Fibroblast of lung (primary cell): ENCODE measurements around the gene NUP214. TPM values are rescaled to one million over a fixed set of nuclear protein-coding genes. Genes with fewer than 3 reads are reported as not detected.

Experiments used
- DNase-seq, 2 donors: peaks; one replicate each; pipeline versions ENCODE4 v3.0.0 to v3.0.0-alpha.2; 2010; ENCODE audit warnings: low read depth in 2 of 2
- H2AFZ ChIP-seq: 2 replicates; pipeline ENCODE4 v1.5.1; 2012; ENCODE audit warnings: low read length, control low read depth, inconsistent platforms
- H3K27ac ChIP-seq: 2 replicates; pipeline ENCODE4 v1.5.1; 2011; ENCODE audit warnings: low read length, control low read depth; ENCODE audit not compliant: insufficient read depth
- H3K27me3 ChIP-seq: 2 replicates; pipeline ENCODE4 v1.5.1; 2011; ENCODE audit warnings: mild to moderate bottlenecking, low read length; ENCODE audit not compliant: control insufficient read depth, insufficient read depth
- H3K36me3 ChIP-seq: 2 replicates; pipeline ENCODE4 v1.5.1; 2011; ENCODE audit warnings: low read length; ENCODE audit not compliant: control insufficient read depth, insufficient read depth
- H3K4me1 ChIP-seq: 2 replicates; pipeline ENCODE4 v1.5.1; 2011; ENCODE audit warnings: low read length; ENCODE audit not compliant: control insufficient read depth, insufficient read depth; ENCODE audit errors: extremely low read depth
- H3K4me2 ChIP-seq: 2 replicates; pipeline ENCODE4 v1.5.1; 2011; ENCODE audit warnings: low read length, control low read depth; ENCODE audit not compliant: insufficient read depth; ENCODE audit errors: extremely low read depth
- H3K4me3 ChIP-seq, 4 experiments: fragments of 200-600 bp in 1 of 4; sonication (generic) in 1 of 4; replicated peaks in 1 of 4; 2 replicates each; pipeline ENCODE4 v1.5.1; 2011 to 2016; ENCODE audit warnings: low read length in 4 of 4, low read depth in 3 of 4, mild to moderate bottlenecking in 3 of 4, control low read depth in 2 of 4, inconsistent platforms in 1 of 4, mixed read lengths in 1 of 4; ENCODE audit not compliant: insufficient read depth in 1 of 4; ENCODE audit errors: control extremely low read depth in 1 of 4
- H3K79me2 ChIP-seq: 2 replicates; pipeline ENCODE4 v1.5.1; 2012; ENCODE audit warnings: mild to moderate bottlenecking, low read length, inconsistent platforms; ENCODE audit not compliant: control insufficient read depth, insufficient read depth
- H3K9ac ChIP-seq: 2 replicates; pipeline ENCODE4 v1.5.1; 2011; ENCODE audit warnings: mild to moderate bottlenecking, low read length, control low read depth; ENCODE audit not compliant: insufficient read depth
- H3K9me3 ChIP-seq: 2 replicates; pipeline ENCODE4 v1.5.1; 2012; ENCODE audit warnings: low read depth, low read length; ENCODE audit not compliant: control insufficient read depth, insufficient read depth
- H4K20me1 ChIP-seq: 2 replicates; pipeline ENCODE4 v1.5.1; 2011; ENCODE audit warnings: low read length; ENCODE audit not compliant: control insufficient read depth, insufficient read depth; ENCODE audit errors: extremely low read depth
- EZH2 ChIP-seq: IDR thresholded peaks from 2 replicates; pipeline ENCODE4 v1.5.1; 2012; ENCODE audit warnings: low read length, control low read depth, mild to moderate bottlenecking; ENCODE audit errors: missing control alignments
- polyA plus RNA-seq, 2 donors: library from polyadenylated mRNA; depleted of rRNA in 1 of 2; stranded (reverse) in 1 of 2; unstranded in 1 of 2; fragments of >200 nt; gene quantifications; 2 replicates each; pipeline ENCODE4 v1.2.1, GENCODE V29; 2011 to 2012; ENCODE audit warnings: missing spikeins in 1 of 2
- total RNA-seq: library from RNA; depleted of rRNA; stranded (reverse); fragments of >200 nt; gene quantifications from 2 replicates; pipeline ENCODE4 v1.2.1, GENCODE V29; 2014
- TF ChIP-seq, protein P1 (sequence below), 2 donors: IDR thresholded peaks in 1 of 2; conservative IDR thresholded peaks in 1 of 2; 1 replicate in 1 of 2; 2 replicates in 1 of 2; pipeline ENCODE4 v1.5.1; 2011 to 2012; ENCODE audit warnings: low read length in 2 of 2, control low read depth in 1 of 2, inconsistent platforms in 1 of 2, low read depth in 1 of 2, mild to moderate bottlenecking in 1 of 2

The NUP214 gene
- total and polyA plus RNA-seq, 2 donors (not counting 1 experiment from before 2014, with no cell fraction given), result 5.0 to 12.2 TPM

DNA sequence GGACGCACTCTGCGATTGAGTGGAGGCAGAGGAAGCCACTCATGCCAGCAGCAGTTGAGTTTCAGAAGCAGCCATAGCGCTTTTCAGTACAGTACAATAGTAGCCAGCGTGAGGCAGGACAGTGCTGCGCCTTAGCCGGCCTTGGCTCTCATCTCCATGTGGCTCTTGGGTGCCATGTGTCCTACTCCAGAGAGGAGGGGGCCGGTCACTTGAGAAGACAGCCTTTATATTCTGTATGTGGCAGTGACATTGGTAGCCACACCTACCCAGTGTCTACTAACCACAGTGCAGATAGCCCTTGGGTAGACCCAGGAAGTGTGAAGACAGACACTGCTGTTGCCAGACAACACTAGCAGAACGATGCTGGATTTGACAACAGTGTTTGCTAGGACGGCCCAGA lies 108.6 kb downstream of the NUP214 start:
- H3K9ac ChIP-seq, result no peak overlapping the region
- DNase-seq, result no peak
- H3K9me3 ChIP-seq, result no peaks in the 10 kb centered on the region
- no peak overlapping the region for H2AFZ ChIP-seq
- H3K36me3 ChIP-seq, result peaks cover 6% of the 10 kb centered on the region
- TF ChIP-seq, protein P1, sequence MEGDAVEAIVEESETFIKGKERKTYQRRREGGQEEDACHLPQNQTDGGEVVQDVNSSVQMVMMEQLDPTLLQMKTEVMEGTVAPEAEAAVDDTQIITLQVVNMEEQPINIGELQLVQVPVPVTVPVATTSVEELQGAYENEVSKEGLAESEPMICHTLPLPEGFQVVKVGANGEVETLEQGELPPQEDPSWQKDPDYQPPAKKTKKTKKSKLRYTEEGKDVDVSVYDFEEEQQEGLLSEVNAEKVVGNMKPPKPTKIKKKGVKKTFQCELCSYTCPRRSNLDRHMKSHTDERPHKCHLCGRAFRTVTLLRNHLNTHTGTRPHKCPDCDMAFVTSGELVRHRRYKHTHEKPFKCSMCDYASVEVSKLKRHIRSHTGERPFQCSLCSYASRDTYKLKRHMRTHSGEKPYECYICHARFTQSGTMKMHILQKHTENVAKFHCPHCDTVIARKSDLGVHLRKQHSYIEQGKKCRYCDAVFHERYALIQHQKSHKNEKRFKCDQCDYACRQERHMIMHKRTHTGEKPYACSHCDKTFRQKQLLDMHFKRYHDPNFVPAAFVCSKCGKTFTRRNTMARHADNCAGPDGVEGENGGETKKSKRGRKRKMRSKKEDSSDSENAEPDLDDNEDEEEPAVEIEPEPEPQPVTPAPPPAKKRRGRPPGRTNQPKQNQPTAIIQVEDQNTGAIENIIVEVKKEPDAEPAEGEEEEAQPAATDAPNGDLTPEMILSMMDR (conservative IDR thresholded peaks at IDR 0.05 in 1 of 2, IDR thresholded peaks at IDR 0.05 in 1 of 2; ENCODE audit: low read depth in 1 of 2, low read length in 2 of 2), result no peak
- TF ChIP-seq EZH2, result no peak
- no peaks in the 10 kb centered on the region for H4K20me1 ChIP-seq
- H3K4me2 ChIP-seq, result no peak overlapping the region
- H3K79me2 ChIP-seq, result no peaks in the 10 kb centered on the region
- H3K4me3 ChIP-seq, result no peak overlapping the region
- no peak overlapping the region for H3K27ac ChIP-seq
- no peaks in the 10 kb centered on the region for H3K27me3 ChIP-seq
- H3K4me1 ChIP-seq, result no peaks in the 10 kb centered on the region

DNA sequence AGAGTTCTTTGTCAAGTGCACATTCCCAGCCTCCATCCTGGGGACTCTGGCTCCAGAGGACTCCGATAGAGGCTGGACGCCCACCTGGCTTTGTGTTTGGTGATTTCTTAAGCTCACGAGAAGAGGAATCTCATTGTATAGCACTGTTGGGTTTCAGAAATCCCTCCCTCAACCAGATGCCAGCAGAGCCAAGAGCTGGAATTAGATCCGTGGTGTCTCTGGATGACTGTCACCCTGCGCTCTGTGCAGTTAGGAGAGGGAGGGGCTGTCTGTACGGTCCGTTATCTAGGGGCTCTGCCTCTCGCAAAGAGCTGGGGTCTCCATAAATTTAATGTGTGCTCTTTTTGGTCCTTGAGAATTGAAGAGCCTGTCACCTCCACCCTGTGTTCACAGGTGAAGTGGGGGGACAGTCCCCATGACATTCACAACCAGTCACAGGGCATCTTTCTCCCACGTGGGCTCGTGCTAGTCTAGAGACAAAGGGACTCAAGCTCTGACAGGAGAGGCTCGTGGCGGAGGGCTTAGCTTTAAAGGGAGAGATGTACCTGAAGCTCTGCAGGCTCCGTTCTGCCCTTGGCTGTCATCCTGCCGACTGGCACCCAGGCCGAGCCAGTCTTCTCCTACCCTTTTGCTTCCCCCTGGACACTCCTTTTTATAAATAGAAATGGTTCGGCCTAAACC lies 109.6 kb downstream of the NUP214 start:
- H3K4me3 ChIP-seq, result no peak overlapping the region
- H3K79me2 ChIP-seq, result no peaks in the 10 kb centered on the region
- no peak overlapping the region for H3K27ac ChIP-seq
- H2AFZ ChIP-seq, result no peak overlapping the region
- no peaks in the 10 kb centered on the region for H3K27me3 ChIP-seq
- TF ChIP-seq, protein P1 (conservative IDR thresholded peaks at IDR 0.05 in 1 of 2, IDR thresholded peaks at IDR 0.05 in 1 of 2; ENCODE audit: low read depth in 1 of 2, low read length in 2 of 2), result no peak
- no peak for TF ChIP-seq EZH2
- DNase-seq, result no peak
- H3K36me3 ChIP-seq, result peaks cover 6% of the 10 kb centered on the region
- no peaks in the 10 kb centered on the region for H4K20me1 ChIP-seq
- H3K4me1 ChIP-seq, result no peaks in the 10 kb centered on the region
- no peak overlapping the region for H3K4me2 ChIP-seq
- H3K9ac ChIP-seq, result no peak overlapping the region
- no peaks in the 10 kb centered on the region for H3K9me3 ChIP-seq

DNA sequence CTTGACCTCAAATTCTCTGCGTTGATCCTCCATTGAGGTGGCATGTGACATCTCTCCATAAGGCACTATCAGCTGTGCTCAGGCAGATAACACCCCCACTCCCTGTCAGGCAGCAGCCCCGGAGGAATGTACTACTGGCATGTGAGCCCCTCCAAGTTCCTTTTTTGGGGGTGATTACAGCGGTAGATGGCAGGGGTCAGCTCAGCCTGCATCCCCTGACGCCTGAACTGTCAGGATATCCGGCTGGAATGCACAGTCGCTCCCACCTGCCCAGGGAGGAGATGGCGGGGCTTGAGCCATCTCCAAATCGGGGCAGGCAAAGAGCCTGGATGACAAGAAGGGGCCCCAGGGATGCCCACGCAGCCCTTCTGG lies 110.1 kb downstream of the NUP214 start:
- no peak overlapping the region for H3K4me3 ChIP-seq
- no peak for DNase-seq
- H3K79me2 ChIP-seq, result no peaks in the 10 kb centered on the region
- H3K4me2 ChIP-seq, result no peak overlapping the region
- H3K36me3 ChIP-seq, result peaks cover 6% of the 10 kb centered on the region
- H2AFZ ChIP-seq, result no peak overlapping the region
- H4K20me1 ChIP-seq, result no peaks in the 10 kb centered on the region
- no peak overlapping the region for H3K9ac ChIP-seq
- H3K4me1 ChIP-seq, result no peaks in the 10 kb centered on the region
- TF ChIP-seq EZH2, result no peak
- TF ChIP-seq, protein P1 (conservative IDR thresholded peaks at IDR 0.05 in 1 of 2, IDR thresholded peaks at IDR 0.05 in 1 of 2; ENCODE audit: low read depth in 1 of 2, low read length in 2 of 2), result no peak
- H3K9me3 ChIP-seq, result no peaks in the 10 kb centered on the region
- no peak overlapping the region for H3K27ac ChIP-seq
- no peaks in the 10 kb centered on the region for H3K27me3 ChIP-seq
